Kasumi-1 (cell line): ENCODE measurements around the gene ME1.

Experiments used
- DNase-seq, 2 experiments: peaks; one replicate each; lab custom pipeline; 2025; lab: John Stamatoyannopoulos, UW

ME1 gene

GRCh38 chr6:83190626-83191025 lies 240.2 kb downstream of the ME1 start:
- DNase-seq: no peak

GRCh38 chr6:83188501-83188900 lies 242.3 kb downstream of the ME1 start:
- no peak for DNase-seq

DNA sequence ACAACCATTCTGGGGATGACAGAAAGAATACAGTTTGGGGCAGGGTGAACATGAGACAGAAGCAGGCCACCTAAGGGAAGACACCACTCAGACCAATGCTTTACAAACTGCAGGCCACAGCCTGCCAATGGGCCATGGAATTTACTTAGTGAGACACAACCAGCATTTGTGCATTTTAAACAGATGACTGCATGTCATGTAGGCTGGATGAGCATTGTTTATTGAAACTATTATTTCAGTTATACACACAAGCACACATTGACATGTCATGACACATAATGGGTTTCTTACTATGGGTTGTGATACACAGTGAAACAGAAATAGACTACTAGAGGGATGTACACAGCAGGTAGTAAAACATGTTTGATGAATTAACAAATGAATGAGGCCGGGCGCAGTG lies 245.8 kb downstream of the ME1 start:
- DNase-seq: no peak

- no peak for DNase-seq
Observed at GRCh38 chr6:83183082-83183828, 247.6 kb downstream of the ME1 start.

- DNase-seq: no peak
Observed at GRCh38 chr6:83182114-83182513, 248.7 kb downstream of the ME1 start.

DNA sequence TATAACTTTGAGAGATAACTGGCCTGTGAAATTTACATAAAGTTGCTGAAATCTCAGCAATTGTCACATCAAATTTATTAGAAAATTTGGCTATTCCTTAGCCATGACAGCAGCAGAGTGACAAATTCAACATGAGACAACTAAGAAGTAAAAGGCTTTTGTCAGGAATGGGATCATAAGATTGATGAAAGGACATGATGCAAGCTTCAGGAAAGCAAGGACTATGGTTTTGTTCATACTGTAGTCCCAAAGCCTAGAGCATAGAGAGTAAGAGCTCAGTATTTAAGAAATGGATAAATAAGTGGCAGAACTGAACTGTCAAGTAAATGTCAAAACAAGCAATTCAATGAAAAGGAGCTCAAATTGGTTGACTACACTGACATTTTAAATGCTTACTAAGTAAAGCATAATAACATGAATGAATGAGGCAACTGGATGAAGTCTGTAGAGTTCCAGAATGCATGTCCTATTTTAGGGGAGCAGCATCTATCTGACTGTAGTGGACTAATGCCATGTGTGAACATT lies 250.4 kb downstream of the ME1 start:
- DNase-seq: no peak

GRCh38 chr6:83176246-83176645 lies 254.6 kb downstream of the ME1 start:
- DNase-seq: no peak

- no peak for DNase-seq
Observed at GRCh38 chr6:83169511-83169910, 261.3 kb downstream of the ME1 start.

GRCh38 chr6:83169106-83169505 lies 261.7 kb downstream of the ME1 start:
- no peak for DNase-seq

GRCh38 chr6:83168556-83168955 lies 262.3 kb downstream of the ME1 start:
- DNase-seq: no peak

DNA sequence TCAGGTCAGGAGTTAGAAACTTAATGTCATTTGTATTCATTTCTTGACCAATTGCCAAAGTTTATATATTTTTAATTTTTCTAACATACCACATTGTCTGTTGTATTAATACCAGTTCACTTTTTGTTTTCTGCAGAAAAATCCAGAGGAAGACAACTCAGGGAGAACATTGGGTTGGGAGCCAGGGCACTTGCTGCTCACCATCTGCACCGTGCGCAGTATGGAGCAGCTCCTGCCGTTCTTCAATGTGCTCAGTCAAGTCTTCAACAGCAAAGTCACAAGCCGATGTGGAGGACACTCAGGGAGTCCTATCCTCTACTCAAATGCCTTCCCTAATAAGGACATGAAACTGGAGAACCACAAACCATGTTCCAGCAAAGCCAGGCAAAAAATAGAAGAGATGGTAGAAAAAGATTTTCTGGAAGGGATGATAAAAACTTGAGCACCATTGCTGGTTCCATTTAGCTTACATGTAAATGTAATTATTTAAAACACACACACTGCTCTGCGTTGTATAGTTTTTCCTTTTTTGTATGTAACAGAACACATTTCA lies 263.0 kb downstream of the ME1 start:
- no peak for DNase-seq
